Natural killer cell (primary cell): ENCODE results near the gene PGAP6. TPM values are rescaled to one million over a fixed set of nuclear protein-coding genes. Genes with fewer than 3 reads are reported as not detected.

Experiments used
- ATAC-seq, 3 donors: fragments of 150-1000 bp in 2 of 3; fragments of 200-7000 bp in 1 of 3; cut with Tn5 transposase; 1 replicate in 1 of 3; 2 replicates in 2 of 3; pipeline ENCODE4 v1.10.0; 2021; ENCODE audit warnings: mild to moderate bottlenecking in 2 of 3, moderate library complexity in 2 of 3
- DNase-seq, 2 donors: peaks; one replicate each; pipeline versions ENCODE4 v3.0.0 to v3.0.0-alpha.2; 2013 to 2021; ENCODE audit warnings: mixed read lengths in 1 of 2
- H3K27ac ChIP-seq: one replicate; pipeline ENCODE4 v1.5.1; 2013; ENCODE audit warnings: mild to moderate bottlenecking, low read length
- H3K27me3 ChIP-seq: one replicate; pipeline ENCODE4 v1.6.1; 2013; ENCODE audit warnings: low read length; ENCODE audit not compliant: control insufficient read depth, insufficient read depth
- H3K36me3 ChIP-seq: one replicate; pipeline ENCODE4 v1.6.1; 2013; ENCODE audit warnings: low read length; ENCODE audit not compliant: control insufficient read depth, insufficient read depth
- H3K4me1 ChIP-seq: one replicate; pipeline ENCODE4 v1.6.1; 2013; ENCODE audit warnings: low read length; ENCODE audit not compliant: control insufficient read depth, insufficient read depth
- H3K4me3 ChIP-seq: one replicate; pipeline ENCODE4 v1.5.1; 2013; ENCODE audit warnings: low read length
- H3K9me3 ChIP-seq: one replicate; pipeline ENCODE4 v1.6.1; 2013; ENCODE audit warnings: low read length; ENCODE audit not compliant: control insufficient read depth, insufficient read depth
- H3K27ac Mint-ChIP-seq, 2 donors: one replicate each; pipeline ENCODE4 v1.8.0; 2022; ENCODE audit warnings: mild to moderate bottlenecking in 2 of 2, mixed read lengths in 2 of 2, moderate library complexity in 1 of 2
- H3K27me3 Mint-ChIP-seq, 2 donors: one replicate each; pipeline ENCODE4 v1.8.0; 2022; ENCODE audit warnings: low read depth in 2 of 2, mixed read lengths in 2 of 2
- H3K36me3 Mint-ChIP-seq: one replicate; pipeline ENCODE4 v1.8.0; 2022; ENCODE audit warnings: mixed read lengths
- H3K4me1 Mint-ChIP-seq, 2 donors: one replicate each; pipeline ENCODE4 v1.8.0; 2022; ENCODE audit warnings: mixed read lengths in 2 of 2
- H3K4me3 Mint-ChIP-seq: one replicate; pipeline ENCODE4 v1.8.0; 2022; ENCODE audit warnings: mild to moderate bottlenecking, moderate library complexity, mixed read lengths
- H3K9me3 Mint-ChIP-seq, 2 donors: one replicate each; pipeline ENCODE4 v1.8.0; 2022; ENCODE audit warnings: mixed read lengths in 2 of 2
- WGBS: methylation state at CpG from one replicate; pipeline ENCODE4 v1.1.7; 2013; ENCODE audit warnings: missing lambda C conversion rate; ENCODE audit not compliant: insufficient coverage; 5-methylcytosine and 5-hydroxymethylcytosine counted together
- intact Hi-C: fragments of 100-400 bp; cut with micrococcal nuclease; formaldehyde crosslinking; loops from one replicate; pipeline ENCODE4 v1.14.2; 2022
- total RNA-seq, 4 donors: library from RNA; stranded (reverse); fragments of 120-200 nt in 1 of 4; gene quantifications; one replicate each; pipeline versions ENCODE4 v1.2.3 to v1.2.4, GENCODE V29; 2013 to 2022
- TF ChIP-seq, protein P1 (sequence below): fragments of 200-600 bp; IDR thresholded peaks from one replicate; pipeline ENCODE4 v1.8.0; 2022; ENCODE audit warnings: antibody characterized with exemption

Gene PGAP6
- total RNA-seq, 3 donors from 2014 or later (not counting 1 experiment from before 2014, with no cell fraction given) = 48.0 to 66.7 (median 54.2) TPM

DNA sequence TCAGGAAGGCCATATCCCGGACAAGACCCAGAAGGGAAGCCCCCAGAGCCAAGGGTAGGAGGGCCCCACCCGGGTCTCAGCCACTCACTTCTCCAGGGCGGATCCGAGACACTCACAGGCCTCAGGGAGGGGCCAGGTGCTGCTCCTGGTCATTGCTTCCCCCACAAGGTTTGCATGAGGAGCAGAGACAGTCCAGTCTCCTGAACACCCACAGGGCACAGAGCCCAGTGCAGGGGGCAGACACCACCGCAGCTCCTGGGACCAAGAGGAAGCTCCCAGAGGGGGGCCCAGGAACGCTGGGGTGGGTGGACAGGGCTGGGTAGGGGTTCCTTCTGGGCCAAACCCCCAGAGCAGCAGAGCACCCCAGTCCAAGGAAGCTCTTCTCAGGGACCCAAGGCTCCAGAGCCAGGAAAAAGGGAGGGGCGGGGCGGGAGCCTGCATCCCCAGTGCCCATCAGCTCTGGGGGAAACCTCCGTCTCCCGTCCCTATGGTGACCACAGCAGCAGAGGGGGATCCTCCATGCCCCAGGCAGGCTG, 10.7 kb downstream of the PGAP6 start:
- TF ChIP-seq, protein P1, sequence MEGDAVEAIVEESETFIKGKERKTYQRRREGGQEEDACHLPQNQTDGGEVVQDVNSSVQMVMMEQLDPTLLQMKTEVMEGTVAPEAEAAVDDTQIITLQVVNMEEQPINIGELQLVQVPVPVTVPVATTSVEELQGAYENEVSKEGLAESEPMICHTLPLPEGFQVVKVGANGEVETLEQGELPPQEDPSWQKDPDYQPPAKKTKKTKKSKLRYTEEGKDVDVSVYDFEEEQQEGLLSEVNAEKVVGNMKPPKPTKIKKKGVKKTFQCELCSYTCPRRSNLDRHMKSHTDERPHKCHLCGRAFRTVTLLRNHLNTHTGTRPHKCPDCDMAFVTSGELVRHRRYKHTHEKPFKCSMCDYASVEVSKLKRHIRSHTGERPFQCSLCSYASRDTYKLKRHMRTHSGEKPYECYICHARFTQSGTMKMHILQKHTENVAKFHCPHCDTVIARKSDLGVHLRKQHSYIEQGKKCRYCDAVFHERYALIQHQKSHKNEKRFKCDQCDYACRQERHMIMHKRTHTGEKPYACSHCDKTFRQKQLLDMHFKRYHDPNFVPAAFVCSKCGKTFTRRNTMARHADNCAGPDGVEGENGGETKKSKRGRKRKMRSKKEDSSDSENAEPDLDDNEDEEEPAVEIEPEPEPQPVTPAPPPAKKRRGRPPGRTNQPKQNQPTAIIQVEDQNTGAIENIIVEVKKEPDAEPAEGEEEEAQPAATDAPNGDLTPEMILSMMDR = no peak
- Mint-ChIP-seq H3K27ac (peak overlapping the region; percentile 85 to 96), H3K9me3 (no peaks in the 10 kb centered on the region), H3K27me3 (no peaks in the 10 kb centered on the region), H3K36me3 (no peaks in the 10 kb centered on the region), H3K4me1 (peaks cover 0 to 17% of the 10 kb centered on the region in 2 donors), H3K4me3 (peak overlapping the region; percentile 89)
- peaks cover 39% of the 10 kb centered on the region for H3K36me3 ChIP-seq
- H3K27ac ChIP-seq = peak overlapping the region; percentile 60
- H3K27me3 ChIP-seq = no peaks in the 10 kb centered on the region
- ATAC-seq (no peak), DNase-seq (no peak)
- intact Hi-C loops = no loop called here
- H3K4me3 ChIP-seq = peak overlapping the region; percentile 11
- H3K9me3 ChIP-seq = no peaks in the 10 kb centered on the region
- WGBS = 71% methylated on average over 10 of the region's 10 CpGs
- peaks cover 19% of the 10 kb centered on the region for H3K4me1 ChIP-seq

DNA sequence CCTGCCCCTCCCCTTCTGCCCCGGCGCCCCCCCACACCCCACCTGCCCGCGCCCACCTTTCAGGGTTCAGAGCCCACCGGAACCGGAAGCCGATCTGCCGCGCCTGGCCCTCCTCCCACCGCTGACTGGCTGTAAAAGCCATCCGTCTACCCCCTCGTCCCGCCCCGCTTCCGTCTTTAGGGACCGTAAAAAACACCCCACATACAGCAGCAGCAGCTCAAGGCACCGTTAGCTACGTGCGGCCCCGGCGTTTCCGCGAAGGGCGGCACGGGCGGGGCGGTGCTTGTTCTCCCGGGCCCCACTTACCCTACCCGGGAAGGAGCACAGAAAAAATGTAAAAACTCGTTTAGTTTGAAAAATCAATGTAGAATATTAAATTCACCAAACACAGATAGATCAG, 11.3 kb downstream of the PGAP6 start, which contains the start of gene MRPL28:
TSS of gene MRPL28 (minus strand) at position 96 of the 400 bp plus-strand sequence. CDS start 320 bp downstream, outside the sequence.
- peak within 1 kb of the TSS; percentile 85 to 96 for H3K27ac Mint-ChIP-seq
- no peaks in the 10 kb centered on the region for H3K27me3 ChIP-seq
- TF ChIP-seq, protein P1 = no peak
- peaks cover 37% of the 10 kb centered on the region for H3K36me3 ChIP-seq
- no peaks in the 10 kb centered on the region for H3K27me3 Mint-ChIP-seq
- H3K36me3 Mint-ChIP-seq = no peaks in the 10 kb centered on the region
- WGBS = under 1% methylated on average over 27 of the region's 30 CpGs
- DNase-seq (peak; percentile 90 to 96), ATAC-seq (peak; percentile 99 to 100 (median 99))
- peak within 1 kb of the TSS; percentile 60 for H3K27ac ChIP-seq
- peaks cover 0 to 17% of the 10 kb centered on the region in 2 donors for H3K4me1 Mint-ChIP-seq
- no peaks in the 10 kb centered on the region for H3K9me3 ChIP-seq
- H3K4me3 ChIP-seq = peak within 1 kb of the TSS; percentile 11
- H3K9me3 Mint-ChIP-seq = no peaks in the 10 kb centered on the region
- H3K4me3 Mint-ChIP-seq = peak within 1 kb of the TSS; percentile 89
- intact Hi-C loops = no loop called here
- H3K4me1 ChIP-seq = peaks cover 19% of the 10 kb centered on the region

DNA sequence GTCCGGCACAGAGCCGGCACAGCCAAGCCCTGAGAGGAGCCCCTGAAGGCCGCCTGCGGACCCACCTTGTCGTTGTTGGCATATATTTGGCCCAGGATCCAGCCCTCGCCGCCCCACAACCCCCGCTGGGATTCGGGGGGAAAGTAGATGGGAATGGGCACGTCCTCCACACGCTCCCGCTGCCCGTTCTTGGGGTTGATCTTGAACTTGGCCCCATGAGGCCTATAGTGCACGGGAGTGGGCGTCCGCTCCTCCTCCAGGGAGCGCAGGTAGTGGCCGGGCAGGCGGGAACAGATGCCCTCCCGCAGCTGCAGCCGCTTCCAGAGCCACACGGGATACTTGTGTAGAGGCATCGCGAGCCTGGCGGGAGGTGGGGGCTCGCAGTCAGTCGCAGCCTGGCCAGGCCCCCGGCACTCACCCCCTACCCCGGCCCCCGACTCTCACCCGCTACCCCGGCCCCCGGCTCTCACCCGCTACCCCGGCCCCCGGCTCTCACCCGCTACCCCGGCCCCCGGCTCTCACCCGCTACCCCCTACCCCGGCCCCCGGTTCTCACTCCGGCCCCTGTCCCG, 11.8 kb downstream of the PGAP6 start:
- no peak for ATAC-seq
- DNase-seq = no peak
- intact Hi-C loops = no loop called here
- WGBS = 47% methylated on average over 35 of the region's 44 CpGs
- peaks cover 0 to 17% of the 10 kb centered on the region in 2 donors for H3K4me1 Mint-ChIP-seq
- TF ChIP-seq, protein P1 = no peak
- Histone ChIP-seq H3K27ac (no peak overlapping the region), H3K36me3 (peaks cover 34% of the 10 kb centered on the region), H3K9me3 (no peaks in the 10 kb centered on the region), H3K27me3 (no peaks in the 10 kb centered on the region), H3K4me1 (peaks cover 19% of the 10 kb centered on the region), H3K4me3 (peak overlapping the region; percentile 11)
- no peaks in the 10 kb centered on the region for H3K36me3 Mint-ChIP-seq
- H3K27me3 Mint-ChIP-seq = no peaks in the 10 kb centered on the region
- H3K9me3 Mint-ChIP-seq = no peaks in the 10 kb centered on the region
- peak overlapping the region; percentile 57 for H3K4me3 Mint-ChIP-seq
- peak overlapping the region; percentile 85 to 96 for H3K27ac Mint-ChIP-seq
